Spinal cord (tissue), 10 donors: ENCODE results near the gene ZSWIM3. TPM values are rescaled to one million over a fixed set of nuclear protein-coding genes. Genes with fewer than 3 reads are reported as not detected.

Experiments used
- DNase-seq, 6 donors: peaks; one replicate each; pipeline versions ENCODE4 v3.0.0 to v3.0.0-alpha.2; 2013 to 2015; ENCODE audit warnings: low spot score in 6 of 6, low read depth in 4 of 6
- H3K27ac ChIP-seq: one replicate; pipeline ENCODE4 v1.5.1; 2013; ENCODE audit warnings: low read depth, low read length, control low read depth
- H3K27me3 ChIP-seq: one replicate; pipeline ENCODE4 v1.6.1; 2013; ENCODE audit warnings: low read length; ENCODE audit not compliant: control insufficient read depth, insufficient read depth
- H3K36me3 ChIP-seq: one replicate; pipeline ENCODE4 v1.6.1; 2013; ENCODE audit warnings: low read length; ENCODE audit not compliant: control insufficient read depth, insufficient read depth
- H3K4me1 ChIP-seq: one replicate; pipeline ENCODE4 v1.6.1; 2013; ENCODE audit warnings: low read length; ENCODE audit not compliant: control insufficient read depth, insufficient read depth
- H3K4me3 ChIP-seq: one replicate; pipeline ENCODE4 v1.5.1; 2013; ENCODE audit warnings: low read depth, low read length, control low read depth
- H3K9me3 ChIP-seq: one replicate; pipeline ENCODE4 v1.6.1; 2013; ENCODE audit warnings: low read length; ENCODE audit not compliant: control insufficient read depth, insufficient read depth
- WGBS: methylation state at CpG from one replicate; pipeline ENCODE4 v1.1.5; 2013; ENCODE audit warnings: missing lambda C conversion rate; ENCODE audit not compliant: insufficient coverage; 5-methylcytosine and 5-hydroxymethylcytosine counted together
- polyA plus RNA-seq, 2 donors: library from polyadenylated mRNA; unstranded; fragments of 120-200 nt; gene quantifications; one replicate each; pipeline ENCODE4 v1.2.1, GENCODE V29; 2013; ENCODE audit not compliant: insufficient read length in 2 of 2
- total RNA-seq, 2 donors: library from RNA; depleted of rRNA in 1 of 2; stranded (reverse); fragments of 120-200 nt in 1 of 2; fragments of >200 nt in 1 of 2; gene quantifications; one replicate each; pipeline versions ENCODE4 v1.2.3 to v1.2.4, GENCODE V29; 2013 to 2014
- donor health status: healthy.

The ZSWIM3 gene
- total and polyA plus RNA-seq, 4 donors = 6.1 to 9.3 (median 8.0) TPM

DNA sequence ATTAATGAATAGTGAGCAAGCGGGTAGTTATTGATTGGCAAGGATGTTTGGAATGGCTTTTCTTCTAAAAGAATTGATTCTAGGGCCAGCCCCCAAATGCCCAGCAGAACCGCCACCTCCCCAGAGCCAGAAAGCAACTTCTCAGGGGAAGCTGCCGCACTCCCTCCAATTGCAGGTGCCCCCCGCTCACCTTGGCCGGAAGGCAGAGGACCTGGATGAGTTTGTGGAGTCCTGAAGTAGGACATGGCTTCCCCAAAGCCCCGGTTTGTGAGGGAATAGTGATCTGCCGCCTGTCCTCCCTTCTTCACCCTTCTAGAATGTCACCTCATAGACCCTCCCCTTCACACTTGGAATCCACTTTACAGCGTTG is 29.9 kb downstream of the ZSWIM3 start, which contains the start of gene SPATA25:
TSS of gene SPATA25 (minus strand) at position 277 of the 370 bp plus-strand sequence. CDS start at position 245, 32 bp downstream.
- no peaks in the 10 kb centered on the region for H3K27me3 ChIP-seq
- no peak within 1 kb of the TSS for H3K4me3 ChIP-seq
- H3K4me1 ChIP-seq = peaks cover 35% of the 10 kb centered on the region
- H3K9me3 ChIP-seq = no peaks in the 10 kb centered on the region
- no peak within 1 kb of the TSS for H3K27ac ChIP-seq
- no peak for DNase-seq
- WGBS = 100% methylated on average over 3 of the region's 8 CpGs
- peaks cover 53% of the 10 kb centered on the region for H3K36me3 ChIP-seq

DNA sequence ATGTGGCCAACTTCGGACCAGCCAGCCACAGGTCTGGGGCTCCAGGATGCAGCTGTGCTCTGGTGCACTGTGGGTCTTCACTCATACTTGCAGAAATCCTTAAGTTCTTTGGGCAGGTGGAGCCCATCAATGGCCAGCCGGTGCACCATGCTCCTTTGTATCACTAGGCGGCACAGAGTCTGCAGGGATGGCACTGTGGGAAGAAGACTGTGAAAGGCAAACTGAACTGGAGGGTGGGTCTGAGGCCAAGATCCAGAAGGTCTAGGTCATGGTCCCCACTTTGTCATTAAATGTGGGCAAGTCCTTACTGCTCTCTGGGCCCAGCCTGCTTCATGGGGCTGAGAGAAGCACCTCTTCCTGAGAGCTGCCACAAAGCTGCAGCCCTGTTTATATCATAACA is 31.3 kb downstream of the ZSWIM3 start:
- Histone ChIP-seq H3K4me3 (no peak overlapping the region), H3K4me1 (peaks cover 42% of the 10 kb centered on the region), H3K27ac (no peak overlapping the region), H3K27me3 (no peaks in the 10 kb centered on the region), H3K36me3 (peaks cover 47% of the 10 kb centered on the region), H3K9me3 (no peaks in the 10 kb centered on the region)
- WGBS = 91% methylated on average over 3 of the region's 3 CpGs
- no peak for DNase-seq

DNA sequence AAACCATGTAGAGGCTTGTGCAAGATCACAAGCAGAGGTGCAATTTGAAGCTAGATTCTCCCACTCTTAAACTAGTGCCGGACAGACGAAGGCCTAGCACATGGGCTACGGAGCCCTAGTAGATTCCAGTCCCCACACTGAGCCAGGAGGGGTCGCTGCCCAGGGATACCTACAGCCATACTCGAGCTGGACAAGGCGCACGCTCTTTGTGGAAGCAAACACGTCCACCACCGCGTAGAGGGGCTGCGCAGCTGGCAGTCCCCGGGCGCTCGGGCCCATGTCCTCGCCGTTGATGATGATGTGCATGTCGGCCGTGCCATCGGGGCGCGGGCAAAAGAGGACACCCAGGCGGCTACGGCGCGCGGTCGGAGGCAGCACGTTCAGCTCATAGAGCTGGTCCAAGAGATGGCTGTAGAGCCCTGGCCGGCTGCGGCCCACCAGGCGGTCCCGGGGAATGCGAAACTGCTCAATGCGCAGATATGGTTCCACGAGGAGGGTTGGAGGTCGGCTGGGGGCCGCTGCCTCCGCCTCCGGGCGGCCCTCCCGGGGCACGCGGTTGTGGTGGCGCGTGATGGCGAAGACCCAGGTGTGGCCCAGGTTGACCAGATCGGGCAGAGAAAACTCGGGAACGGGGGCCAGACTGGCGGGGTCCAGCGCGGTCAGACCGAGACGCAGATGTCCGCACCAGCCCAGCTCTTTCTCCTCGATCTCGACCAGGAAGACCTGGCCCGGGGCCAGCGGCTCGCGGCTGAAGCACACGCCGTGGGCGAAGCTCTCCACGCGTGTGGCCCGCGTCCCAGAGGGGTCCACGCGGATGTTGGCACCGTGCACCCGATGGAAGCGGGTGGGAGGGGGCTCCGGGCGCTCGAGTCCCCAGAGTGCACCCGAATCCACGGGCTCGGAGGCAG is 32.9 kb downstream of the ZSWIM3 start:
- H3K4me1 ChIP-seq = peaks cover 42% of the 10 kb centered on the region
- WGBS = under 1% methylated on average over 79 of the region's 79 CpGs
- H3K36me3 ChIP-seq = peaks cover 41% of the 10 kb centered on the region

DNA sequence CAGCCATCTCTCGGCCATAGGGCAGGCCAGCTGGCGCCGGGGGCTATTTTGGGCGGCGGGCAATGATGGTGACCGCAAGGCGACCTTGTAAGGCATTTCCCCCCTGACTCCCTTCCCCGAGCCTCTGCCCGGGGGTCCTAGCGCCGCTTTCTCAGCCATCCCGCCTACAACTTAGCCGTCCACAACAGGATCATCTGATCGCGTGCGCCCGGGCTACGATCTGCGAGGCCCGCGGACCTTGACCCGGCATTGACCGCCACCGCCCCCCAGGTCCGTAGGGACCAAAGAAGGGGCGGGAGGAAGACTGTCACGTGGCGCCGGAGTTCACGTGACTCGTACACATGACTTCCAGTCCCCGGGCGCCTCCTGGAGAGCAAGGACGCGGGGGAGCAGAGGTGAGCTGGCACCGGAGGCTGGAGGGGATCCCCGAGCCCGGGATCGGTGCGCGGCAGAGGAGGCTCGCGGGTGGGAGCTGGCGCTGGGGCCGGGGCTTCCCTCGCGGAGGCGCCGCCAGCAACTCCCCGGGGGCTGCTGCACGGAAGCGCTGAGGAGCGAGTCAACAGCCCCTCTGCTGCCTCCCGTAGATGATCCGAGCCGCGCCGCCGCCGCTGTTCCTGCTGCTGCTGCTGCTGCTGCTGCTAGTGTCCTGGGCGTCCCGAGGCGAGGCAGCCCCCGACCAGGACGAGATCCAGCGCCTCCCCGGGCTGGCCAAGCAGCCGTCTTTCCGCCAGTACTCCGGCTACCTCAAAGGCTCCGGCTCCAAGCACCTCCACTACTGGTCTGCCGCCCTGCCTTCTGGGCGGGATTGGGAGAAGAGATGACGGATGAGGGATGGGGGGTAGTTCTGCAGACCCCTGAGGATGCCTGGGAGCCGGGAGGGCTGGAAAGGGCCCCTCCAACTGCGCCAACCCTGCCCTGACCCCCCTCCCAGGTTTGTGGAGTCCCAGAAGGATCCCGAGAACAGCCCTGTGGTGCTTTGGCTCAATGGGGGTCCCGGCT is 33.9 kb downstream of the ZSWIM3 start, which contains the start of the genes CTSA and NEURL2:
TSS of gene CTSA (plus strand) at position 351 of the 999 bp plus-strand sequence. CDS start at position 585, 234 bp downstream.
TSS of gene NEURL2 (minus strand) at position 224 of the 999 bp plus-strand sequence. CDS start at position 7, 217 bp downstream.
- no peaks in the 10 kb centered on the region for H3K9me3 ChIP-seq
- peak within 1 kb of the TSS; percentile 88 for H3K27ac ChIP-seq
- H3K4me3 ChIP-seq = peak within 1 kb of the TSS; percentile 94
- H3K27me3 ChIP-seq = no peaks in the 10 kb centered on the region
- peaks cover 42% of the 10 kb centered on the region for H3K36me3 ChIP-seq
- WGBS = under 1% methylated on average over 71 of the region's 78 CpGs
- DNase-seq = peak; percentile 86 to 97 (median 88)
- peaks cover 42% of the 10 kb centered on the region for H3K4me1 ChIP-seq

More for the DNA sequence above, 32.9 kb downstream of the ZSWIM3 start:
- H3K4me3 ChIP-seq = peak overlapping the region; percentile 94
- DNase-seq = peak; percentile 48 to 94 (median 62)
- no peaks in the 10 kb centered on the region for H3K9me3 ChIP-seq
- H3K27ac ChIP-seq = peak overlapping the region; percentile 88
- no peaks in the 10 kb centered on the region for H3K27me3 ChIP-seq

DNA sequence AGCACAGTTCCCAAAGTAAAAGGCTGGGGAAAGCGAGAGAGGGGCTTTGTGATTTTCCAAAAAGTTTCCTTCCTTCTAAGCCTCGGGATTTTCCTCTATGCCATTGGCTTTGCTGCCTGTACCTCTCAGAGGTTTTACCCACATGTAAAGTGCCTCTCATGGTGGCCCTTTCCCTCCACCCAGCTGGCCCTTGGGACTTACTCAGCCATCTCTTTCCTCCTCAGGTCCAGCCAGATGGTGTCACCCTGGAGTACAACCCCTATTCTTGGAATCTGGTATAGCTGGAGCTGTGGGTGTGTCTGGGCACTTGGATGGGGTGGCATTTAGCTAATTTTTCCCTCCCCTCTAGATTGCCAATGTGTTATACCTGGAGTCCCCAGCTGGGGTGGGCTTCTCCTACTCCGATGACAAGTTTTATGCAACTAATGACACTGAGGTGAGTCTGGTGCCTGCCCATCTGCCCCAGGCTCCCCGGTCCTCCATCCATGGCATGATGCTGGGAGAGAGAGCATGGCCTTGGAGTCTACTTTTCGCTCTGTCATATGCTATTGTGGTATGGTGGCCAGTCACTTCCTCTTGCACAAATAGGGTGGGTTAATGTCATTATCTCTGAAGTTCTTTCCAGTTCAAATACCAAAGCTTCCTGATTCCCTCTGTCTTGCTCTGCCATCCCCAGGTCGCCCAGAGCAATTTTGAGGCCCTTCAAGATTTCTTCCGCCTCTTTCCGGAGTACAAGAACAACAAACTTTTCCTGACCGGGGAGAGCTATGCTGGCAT is 34.8 kb downstream of the ZSWIM3 start:
- DNase-seq = no peak
- no peaks in the 10 kb centered on the region for H3K27me3 ChIP-seq
- peak overlapping the region; percentile 94 for H3K4me3 ChIP-seq
- H3K27ac ChIP-seq = no peak overlapping the region
- peaks cover 42% of the 10 kb centered on the region for H3K4me1 ChIP-seq
- WGBS = 91% methylated on average over 7 of the region's 9 CpGs
- peaks cover 42% of the 10 kb centered on the region for H3K36me3 ChIP-seq
- no peaks in the 10 kb centered on the region for H3K9me3 ChIP-seq

DNA sequence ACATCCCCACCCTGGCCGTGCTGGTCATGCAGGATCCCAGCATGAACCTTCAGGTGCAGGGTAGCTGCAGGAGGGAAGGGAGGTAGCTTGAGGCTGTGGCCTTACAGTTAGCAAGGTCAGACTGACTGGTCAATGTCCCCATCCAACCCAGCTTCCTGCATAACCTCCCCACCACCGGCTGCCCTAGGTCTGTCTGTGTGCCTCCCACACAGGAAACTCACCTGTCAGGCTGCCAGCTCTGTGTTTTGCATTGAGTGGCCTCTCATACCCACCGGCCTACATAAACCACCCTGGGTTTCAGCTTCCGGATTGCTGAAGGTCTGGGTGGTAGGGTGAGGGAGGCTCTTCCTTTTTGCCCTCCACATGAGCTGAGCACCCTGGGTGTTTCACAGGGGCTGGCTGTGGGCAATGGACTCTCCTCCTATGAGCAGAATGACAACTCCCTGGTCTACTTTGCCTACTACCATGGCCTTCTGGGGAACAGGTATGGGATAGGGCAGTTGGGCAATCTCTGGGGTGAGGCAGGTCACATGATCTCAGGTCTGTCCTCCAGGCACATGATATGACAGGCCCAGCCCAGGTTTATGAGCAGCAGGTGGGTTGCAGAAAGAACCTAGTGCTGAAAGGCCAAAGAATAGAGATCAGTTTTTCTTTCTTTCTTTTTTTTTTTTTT is 35.5 kb downstream of the ZSWIM3 start:
- H3K4me3 ChIP-seq = no peak overlapping the region
- H3K4me1 ChIP-seq = peaks cover 42% of the 10 kb centered on the region
- no peak overlapping the region for H3K27ac ChIP-seq
- no peaks in the 10 kb centered on the region for H3K9me3 ChIP-seq
- peaks cover 43% of the 10 kb centered on the region for H3K36me3 ChIP-seq
- 80% methylated on average over 1 of the region's 4 CpGs for WGBS
- no peaks in the 10 kb centered on the region for H3K27me3 ChIP-seq
- DNase-seq = no peak

DNA sequence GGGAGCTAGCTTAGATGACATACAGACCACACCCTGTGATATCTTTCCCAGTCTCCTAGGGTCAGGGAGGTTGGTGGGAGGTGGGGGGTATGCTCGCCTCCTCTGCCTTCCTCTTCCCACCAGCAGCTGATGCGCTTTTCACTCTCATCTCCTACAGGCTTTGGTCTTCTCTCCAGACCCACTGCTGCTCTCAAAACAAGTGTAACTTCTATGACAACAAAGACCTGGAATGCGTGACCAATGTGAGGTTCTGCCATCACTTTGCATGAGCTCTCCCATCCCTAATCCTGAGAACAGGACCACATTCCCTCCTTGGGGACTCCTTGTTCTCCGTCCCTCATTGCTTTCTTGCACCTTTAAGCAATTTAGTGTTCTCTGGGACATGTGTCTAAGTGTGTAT is 36.4 kb downstream of the ZSWIM3 start:
- DNase-seq = no peak
- Histone ChIP-seq H3K4me1 (peaks cover 39% of the 10 kb centered on the region), H3K27ac (no peak overlapping the region), H3K4me3 (no peak overlapping the region), H3K27me3 (no peaks in the 10 kb centered on the region), H3K9me3 (no peaks in the 10 kb centered on the region), H3K36me3 (peaks cover 47% of the 10 kb centered on the region)
- WGBS = 63% methylated on average over 2 of the region's 4 CpGs

DNA sequence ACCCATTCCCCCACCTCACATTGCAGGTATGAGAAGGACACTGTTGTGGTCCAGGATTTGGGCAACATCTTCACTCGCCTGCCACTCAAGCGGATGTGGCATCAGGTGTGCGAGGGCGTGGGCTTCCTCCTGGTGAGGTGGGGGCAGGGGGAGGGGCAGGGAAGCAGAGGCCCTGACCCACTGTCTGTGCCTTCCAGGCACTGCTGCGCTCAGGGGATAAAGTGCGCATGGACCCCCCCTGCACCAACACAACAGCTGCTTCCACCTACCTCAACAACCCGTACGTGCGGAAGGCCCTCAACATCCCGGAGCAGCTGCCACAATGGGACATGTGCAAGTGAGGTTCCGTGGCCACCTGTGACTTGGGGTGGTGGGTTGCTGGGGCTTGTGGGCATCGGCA is 37.4 kb downstream of the ZSWIM3 start:
- DNase-seq = no peak
- peaks cover 56% of the 10 kb centered on the region for H3K36me3 ChIP-seq
- no peak overlapping the region for H3K4me3 ChIP-seq
- peaks cover 29% of the 10 kb centered on the region for H3K4me1 ChIP-seq
- WGBS = 88% methylated on average over 3 of the region's 12 CpGs
- no peaks in the 10 kb centered on the region for H3K27me3 ChIP-seq
- H3K9me3 ChIP-seq = no peaks in the 10 kb centered on the region
- no peak overlapping the region for H3K27ac ChIP-seq
